H54 (cell line): Measurements from ENCODE around the gene POLR3E.
"Not testable (repeated sequence)": the region's sequence is repeated elsewhere in the genome, so short reads cannot be mapped to it uniquely, and the experiment has no call there.

ENCODE experiments used
- DNase-seq: peaks from one replicate; pipeline ENCODE4 v3.0.0; 2011; ENCODE audit warnings: low spot score, mixed read lengths; ENCODE audit not compliant: insufficient read length
- FAIRE-seq: peaks from 3 replicates; lab custom pipeline; 2011; peaks lifted over from hg19 to GRCh38; lab: Jason Lieb, UNC
- POLR2A ChIP-seq: IDR thresholded peaks from 2 replicates; pipeline ENCODE4 v1.6.1; 2011; ENCODE audit warnings: low read depth, mild to moderate bottlenecking, low read length

Gene POLR3E

GRCh38 chr16:22347100-22347820, 50.1 kb downstream of the POLR3E start:
- no peak for FAIRE-seq
- DNase-seq = no peak
- TF ChIP-seq POLR2A = no peak

- FAIRE-seq (no peak), DNase-seq (no peak)
- TF ChIP-seq POLR2A = no peak
These were observed 51.1 kb downstream of the POLR3E start for GRCh38 chr16:22348291-22348690.

DNA sequence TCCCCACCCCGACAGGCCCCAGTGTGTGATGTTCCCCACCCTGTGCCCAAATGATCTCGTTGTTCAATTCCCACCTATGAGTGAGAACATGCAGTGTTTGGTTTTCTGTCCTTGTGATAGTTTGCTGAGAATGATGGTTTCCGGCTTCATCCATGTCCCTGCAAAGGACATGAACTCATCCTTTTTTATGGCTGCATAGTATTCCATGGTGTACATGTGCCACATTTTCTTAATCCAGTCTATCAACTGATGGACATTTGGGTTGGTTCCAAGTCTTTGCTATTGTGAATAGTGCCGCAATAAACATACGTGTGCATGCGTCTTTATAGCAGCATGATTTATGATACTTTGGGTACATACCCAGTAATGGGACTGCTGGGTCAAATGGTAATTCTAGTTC, 53.8 kb downstream of the POLR3E start:
- not testable (repeated sequence) for FAIRE-seq, DNase-seq

- FAIRE-seq (no peak), DNase-seq (no peak)
- no peak for TF ChIP-seq POLR2A
These were observed 54.9 kb downstream of the POLR3E start for GRCh38 chr16:22352140-22352539.

GRCh38 chr16:22352723-22353122, 55.5 kb downstream of the POLR3E start:
- no peak for TF ChIP-seq POLR2A
- DNase-seq (no peak), FAIRE-seq (no peak)

GRCh38 chr16:22353191-22353919, 56.1 kb downstream of the POLR3E start:
- FAIRE-seq = peak; percentile 57
- DNase-seq = no peak
- no peak for TF ChIP-seq POLR2A

GRCh38 chr16:22353933-22354541, 56.8 kb downstream of the POLR3E start:
- no peak for TF ChIP-seq POLR2A
- no peak for FAIRE-seq
- no peak for DNase-seq

GRCh38 chr16:22355487-22355908, 58.3 kb downstream of the POLR3E start:
- TF ChIP-seq POLR2A = no peak
- DNase-seq (no peak), FAIRE-seq (no peak)

DNA sequence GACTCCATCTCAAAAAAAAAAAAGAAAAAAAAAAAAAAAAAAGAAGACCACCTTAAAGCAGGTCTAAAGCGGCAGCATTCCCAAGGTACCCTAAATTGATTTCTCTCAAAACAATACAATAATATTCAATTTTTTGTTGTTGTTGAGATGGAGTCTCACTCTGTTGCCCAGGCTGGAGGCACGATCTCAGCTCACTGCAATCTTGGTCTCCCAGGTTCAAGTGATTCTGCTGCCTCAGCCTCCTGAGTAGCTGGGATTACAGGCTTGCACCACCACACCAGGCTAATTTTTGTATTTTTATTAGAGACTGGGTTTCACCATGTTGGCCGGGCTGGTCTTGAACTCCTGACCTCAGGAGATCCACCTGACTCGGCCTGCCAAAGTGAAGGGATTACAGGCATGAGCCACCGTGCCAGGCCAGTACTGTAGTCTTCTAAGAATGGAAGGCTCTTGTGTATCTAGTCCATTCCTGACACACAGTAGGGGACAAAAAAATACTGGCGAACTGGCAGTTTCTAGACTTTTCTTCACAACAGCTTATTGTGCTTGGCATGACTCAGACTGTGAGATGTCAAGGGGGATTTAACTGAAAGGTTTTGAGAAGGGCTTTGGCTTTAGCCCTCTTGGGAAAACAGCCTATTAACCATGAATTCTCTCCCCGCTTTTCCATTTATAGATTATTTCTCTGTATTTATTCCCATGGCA, 59.9 kb downstream of the POLR3E start:
- DNase-seq = no peak
- no peak for TF ChIP-seq POLR2A
- FAIRE-seq = no peak

GRCh38 chr16:22357635-22357971, 60.4 kb downstream of the POLR3E start:
- FAIRE-seq (no peak), DNase-seq (no peak)
- no peak for TF ChIP-seq POLR2A

GRCh38 chr16:22358000-22358399, 60.8 kb downstream of the POLR3E start:
- FAIRE-seq = peak; percentile 11
- no peak for DNase-seq
- no peak for TF ChIP-seq POLR2A

- no peak for DNase-seq
- TF ChIP-seq POLR2A = no peak
- FAIRE-seq = no peak
These were observed 62.5 kb downstream of the POLR3E start for GRCh38 chr16:22359679-22360078.

DNA sequence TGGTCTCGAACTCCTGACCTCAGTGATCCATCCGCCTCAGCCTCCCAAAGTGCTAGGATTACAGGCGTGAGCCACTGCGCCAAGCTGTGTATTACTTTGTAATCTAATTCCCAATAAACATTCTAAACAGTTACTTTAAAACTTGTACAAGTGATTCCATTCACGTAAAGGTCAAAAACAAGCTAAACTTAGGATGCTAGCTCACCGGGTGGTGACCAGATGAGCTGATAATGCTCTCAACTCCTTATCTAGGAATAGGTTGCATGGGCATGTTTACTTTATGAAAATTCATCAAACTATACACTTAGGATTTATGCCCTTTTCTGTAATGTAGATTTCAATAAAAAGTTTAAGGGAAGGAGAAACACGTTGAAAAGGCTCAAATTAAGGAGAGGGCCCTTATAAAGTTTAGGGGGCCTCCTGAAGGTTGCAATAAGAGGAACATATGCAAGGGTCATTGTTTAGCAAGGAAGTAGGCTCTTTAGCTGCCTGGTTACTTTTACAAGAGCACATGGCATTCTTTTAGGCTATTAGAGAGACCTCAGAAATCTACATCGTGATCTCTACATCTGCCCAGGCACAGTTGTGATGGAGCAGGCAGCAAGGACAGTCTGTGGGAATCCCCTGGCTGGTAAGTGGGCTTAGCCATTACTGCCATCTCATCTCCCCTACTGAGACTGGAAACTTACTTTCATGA, 63.9 kb downstream of the POLR3E start:
- no peak for TF ChIP-seq POLR2A
- DNase-seq (no peak), FAIRE-seq (peak; percentile 45)

- no peak for TF ChIP-seq POLR2A
- FAIRE-seq = no peak
- no peak for DNase-seq
These were observed 67.0 kb downstream of the POLR3E start for GRCh38 chr16:22364241-22364640.
